RWPE2 (cell line): ENCODE results near the gene ACOXL.
A peak's percentile ranks its signal among the peaks of the same experiment; 100 is the strongest.
"Not testable (repeated sequence)": the region's sequence is repeated elsewhere in the genome, so short reads cannot be mapped to it uniquely, and the experiment has no call there.

Source experiments
- ATAC-seq: fragments of 200-7000 bp; cut with Tn5 transposase; 3 replicates; pipeline ENCODE4 v1.9.1; 2021; ENCODE audit warnings: low read depth
- DNase-seq: peaks from one replicate; pipeline ENCODE4 v3.0.0-alpha.2; 2020; ENCODE audit warnings: low spot score
- H3K27ac ChIP-seq: fragments of 450-650 bp; 2 replicates; pipeline ENCODE4 v1.5.1; 2017; ENCODE audit warnings: mild to moderate bottlenecking; ENCODE audit not compliant: poor library complexity, severe bottlenecking
- H3K27me3 ChIP-seq: fragments of 250-450 bp; sonication (Bioruptor Pico); 2 replicates; pipeline ENCODE4 v1.5.1; 2021; ENCODE audit warnings: mild to moderate bottlenecking, moderate library complexity; ENCODE audit not compliant: insufficient read depth, poor library complexity, severe bottlenecking
- H3K36me3 ChIP-seq: fragments of 250-450 bp; sonication (Bioruptor Pico); 2 replicates; pipeline ENCODE4 v1.5.1; 2020; ENCODE audit warnings: low read depth, mild to moderate bottlenecking, moderate library complexity
- H3K4me1 ChIP-seq: fragments of 250-450 bp; sonication (Bioruptor Pico); 2 replicates; pipeline ENCODE4 v1.5.1; 2021; ENCODE audit warnings: mild to moderate bottlenecking, moderate library complexity; ENCODE audit not compliant: insufficient read depth, poor library complexity, severe bottlenecking
- H3K4me3 ChIP-seq: fragments of 250-450 bp; sonication (Bioruptor Pico); 2 replicates; pipeline ENCODE4 v1.5.1; 2021; ENCODE audit warnings: mild to moderate bottlenecking, moderate library complexity; ENCODE audit not compliant: severe bottlenecking
- H3K9me3 ChIP-seq: fragments of 250-450 bp; sonication (Bioruptor Pico); 2 replicates; pipeline ENCODE4 v1.5.1; 2021; ENCODE audit warnings: mild to moderate bottlenecking, moderate library complexity; ENCODE audit not compliant: severe bottlenecking
- CTCF ChIP-seq: fragments of 450-650 bp; IDR thresholded peaks from one replicate; pipeline ENCODE4 v1.5.1; 2017; ENCODE audit warnings: mild to moderate bottlenecking, moderate library complexity; ENCODE audit not compliant: poor library complexity, severe bottlenecking

ACOXL gene

GRCh38 chr2:111071600-111072171 is 339.3 kb downstream of the ACOXL start:
- no peak for DNase-seq
- Histone ChIP-seq H3K27ac (peak overlapping the region; percentile 35), H3K4me1 (peaks cover 24% of the 10 kb centered on the region), H3K27me3 (no peaks in the 10 kb centered on the region), H3K9me3 (peaks cover 13% of the 10 kb centered on the region), H3K4me3 (no peak overlapping the region), H3K36me3 (no peaks in the 10 kb centered on the region)
- ATAC-seq: peak; percentile 70
- no peak for TF ChIP-seq CTCF

- H3K9me3 ChIP-seq: peaks cover 13% of the 10 kb centered on the region
- ATAC-seq (peak; percentile 82), DNase-seq (no peak)
- no peaks in the 10 kb centered on the region for H3K36me3 ChIP-seq
- no peak for TF ChIP-seq CTCF
- H3K27me3 ChIP-seq: peaks cover 1% of the 10 kb centered on the region
- H3K4me3 ChIP-seq: no peak overlapping the region
- peak overlapping the region; percentile 35 for H3K27ac ChIP-seq
- peaks cover 24% of the 10 kb centered on the region for H3K4me1 ChIP-seq
Measured at GRCh38 chr2:111072220-111072871, 340.0 kb downstream of the ACOXL start.

GRCh38 chr2:111082659-111083058 is 350.3 kb downstream of the ACOXL start:
- H3K9me3 ChIP-seq, H3K4me3 ChIP-seq, ATAC-seq, H3K36me3 ChIP-seq, DNase-seq, H3K27ac ChIP-seq, H3K4me1 ChIP-seq: not testable (repeated sequence)
- peaks cover 43% of the 10 kb centered on the region for H3K27me3 ChIP-seq

- ATAC-seq: no peak
Measured at GRCh38 chr2:111091811-111092211, 359.4 kb downstream of the ACOXL start.

GRCh38 chr2:111094691-111095090 is 362.3 kb downstream of the ACOXL start:
- ATAC-seq (no peak), DNase-seq (no peak)
- Histone ChIP-seq H3K4me1 (no peaks in the 10 kb centered on the region), H3K9me3 (no peaks in the 10 kb centered on the region), H3K27ac (no peak overlapping the region), H3K27me3 (no peaks in the 10 kb centered on the region), H3K36me3 (no peaks in the 10 kb centered on the region), H3K4me3 (no peak overlapping the region)
- TF ChIP-seq CTCF: no peak

More at GRCh38 chr2:111091811-111092211, 359.4 kb downstream of the ACOXL start:
- no peaks in the 10 kb centered on the region for H3K4me1 ChIP-seq
- H3K9me3 ChIP-seq: no peaks in the 10 kb centered on the region
- no peaks in the 10 kb centered on the region for H3K36me3 ChIP-seq
- DNase-seq: no peak
- peaks cover 13% of the 10 kb centered on the region for H3K27me3 ChIP-seq
- H3K27ac ChIP-seq: no peak overlapping the region
- no peak for TF ChIP-seq CTCF
- no peak overlapping the region for H3K4me3 ChIP-seq
